ENCODE data around the gene PATJ.
"Not testable (repeated sequence)": the region's sequence is repeated elsewhere in the genome, so short reads cannot be mapped to it uniquely, and the experiment has no call there.

PATJ gene

DNA sequence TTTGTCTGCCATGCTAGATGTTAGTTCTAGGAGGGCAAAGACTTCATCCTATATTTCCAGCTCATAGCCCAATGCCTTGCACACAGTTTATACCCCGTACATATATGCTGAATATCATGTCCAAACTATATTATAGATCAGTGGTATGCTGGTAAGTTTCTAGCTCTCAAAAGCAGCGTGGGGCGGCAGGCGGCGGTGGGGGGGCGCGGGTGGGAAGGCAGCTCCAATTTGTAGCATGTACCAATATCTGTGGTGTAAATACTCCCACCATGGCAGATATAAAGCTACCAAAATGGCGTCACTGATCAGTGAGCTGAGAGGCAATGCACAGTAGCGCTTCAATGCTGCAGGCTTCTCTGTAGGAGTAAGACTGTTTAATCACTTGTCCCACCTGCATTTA, 77.1 kb downstream of the PATJ start:
- DNase-seq, result no peak

DNA sequence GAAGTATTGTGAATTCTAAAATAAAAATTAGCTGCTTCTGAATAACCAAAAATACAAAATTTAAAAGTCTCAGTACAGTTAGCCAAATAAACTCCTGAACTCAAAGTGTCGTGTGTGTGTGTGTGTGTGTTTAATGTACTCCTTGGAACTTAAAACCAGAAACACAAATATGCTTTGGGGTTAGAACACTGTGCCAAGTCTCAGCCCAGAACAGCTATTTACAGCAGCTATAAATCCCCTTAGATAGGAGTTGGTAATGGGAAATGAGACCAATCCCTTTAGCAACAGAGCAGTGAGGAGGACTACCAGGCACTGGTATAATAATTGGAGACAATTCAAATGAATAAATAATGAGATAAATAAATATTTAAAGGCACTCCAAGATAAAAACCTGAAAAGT, 83.1 kb downstream of the PATJ start:
- no peak for DNase-seq

DNA sequence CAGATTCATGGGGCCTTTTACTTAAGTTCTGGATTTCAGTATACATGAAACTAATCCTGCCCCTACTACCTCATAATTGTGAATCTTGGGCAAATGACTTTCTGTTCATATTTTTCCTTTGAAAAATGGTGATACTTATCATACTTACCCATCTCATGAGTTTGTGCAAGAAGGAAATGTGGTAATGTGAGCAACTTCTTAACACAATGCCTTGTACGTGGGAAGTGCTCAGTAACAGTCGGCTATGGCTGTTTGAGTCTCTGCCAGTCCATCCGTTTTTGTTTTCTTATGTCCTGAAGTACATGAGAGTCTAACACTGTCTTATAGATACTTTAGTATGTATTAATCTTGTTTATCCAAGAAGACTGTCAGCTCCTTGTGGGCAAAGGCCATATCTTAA, 86.5 kb downstream of the PATJ start:
- DNase-seq, result no peak

DNA sequence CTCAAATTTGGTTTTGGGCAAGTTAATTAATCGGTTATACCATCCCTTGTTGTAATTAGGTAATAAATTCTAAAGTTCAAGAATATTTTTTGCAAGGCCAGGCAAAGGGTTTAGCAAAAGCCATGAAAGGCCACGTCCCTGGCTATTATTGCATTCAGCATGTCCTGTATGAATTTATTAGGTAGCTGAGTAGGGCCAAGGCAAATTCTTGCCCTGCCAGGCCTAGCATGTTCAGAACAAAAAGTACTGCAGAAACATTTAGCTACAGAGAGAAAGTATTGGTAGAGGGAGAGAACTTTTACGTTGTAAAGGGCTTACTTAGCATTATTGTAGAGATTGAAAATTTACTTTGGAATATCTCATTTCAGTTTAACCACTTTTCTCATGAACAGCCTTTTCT, 94.4 kb downstream of the PATJ start:
- no peak for DNase-seq

DNA sequence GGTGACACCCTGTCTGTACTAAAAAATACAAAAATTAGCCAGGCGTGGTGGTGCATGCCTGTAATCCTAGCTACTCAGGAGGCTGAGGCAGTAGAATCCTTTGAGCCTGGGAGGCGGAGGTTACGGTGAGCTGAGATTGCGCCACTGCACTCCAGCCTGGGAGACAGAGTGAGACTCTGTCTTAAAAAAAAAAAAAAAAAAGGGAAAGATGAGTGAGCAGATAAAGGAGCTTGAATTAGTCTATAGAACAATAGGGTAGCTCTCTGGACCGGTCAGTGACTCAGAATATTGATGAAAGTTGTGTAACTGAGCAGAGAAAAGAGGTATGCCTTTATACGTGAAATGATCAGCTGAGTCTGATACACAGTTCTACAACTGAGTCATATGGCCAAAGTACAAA, 95.3 kb downstream of the PATJ start:
- DNase-seq, result not testable (repeated sequence)

DNA sequence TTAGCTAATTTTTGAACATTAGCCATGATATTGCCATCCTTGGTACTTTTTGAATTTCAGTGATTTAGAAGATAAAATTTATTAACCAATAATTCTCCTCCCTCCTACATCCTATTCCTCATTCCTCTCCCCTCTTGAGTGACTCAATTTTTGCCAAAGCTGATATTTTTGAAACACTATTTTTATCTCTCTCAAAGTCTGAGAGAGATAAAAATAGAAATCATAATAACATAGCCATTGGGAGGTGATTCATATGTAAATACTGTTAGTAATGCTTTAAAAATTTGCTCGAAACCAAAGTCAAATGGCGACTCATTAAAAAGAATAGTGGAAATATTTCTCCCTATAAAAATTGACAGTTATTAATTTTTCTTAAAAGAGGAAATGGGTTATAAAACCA, 97.4 kb downstream of the PATJ start:
- DNase-seq, result no peak

DNA sequence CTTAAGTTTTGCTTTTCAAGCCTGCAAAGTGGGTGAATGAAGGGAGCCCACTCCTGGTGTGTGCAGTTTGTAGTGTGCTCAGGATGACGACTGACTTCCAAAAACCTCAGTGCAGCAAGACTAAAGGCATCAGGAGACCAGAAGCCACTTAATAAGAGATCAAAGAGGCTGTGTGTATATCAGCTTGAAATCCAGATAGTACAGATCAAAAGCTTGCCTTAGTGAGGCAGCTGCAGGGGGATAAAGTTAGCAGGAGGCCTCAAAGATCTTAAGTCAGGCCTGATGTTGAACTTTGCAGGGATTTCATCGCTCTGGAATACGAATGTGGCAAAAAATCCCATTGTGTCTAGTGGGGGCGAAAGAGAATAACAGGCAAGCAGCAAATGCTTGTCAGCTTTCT, 99.8 kb downstream of the PATJ start:
- no peak for DNase-seq

DNA sequence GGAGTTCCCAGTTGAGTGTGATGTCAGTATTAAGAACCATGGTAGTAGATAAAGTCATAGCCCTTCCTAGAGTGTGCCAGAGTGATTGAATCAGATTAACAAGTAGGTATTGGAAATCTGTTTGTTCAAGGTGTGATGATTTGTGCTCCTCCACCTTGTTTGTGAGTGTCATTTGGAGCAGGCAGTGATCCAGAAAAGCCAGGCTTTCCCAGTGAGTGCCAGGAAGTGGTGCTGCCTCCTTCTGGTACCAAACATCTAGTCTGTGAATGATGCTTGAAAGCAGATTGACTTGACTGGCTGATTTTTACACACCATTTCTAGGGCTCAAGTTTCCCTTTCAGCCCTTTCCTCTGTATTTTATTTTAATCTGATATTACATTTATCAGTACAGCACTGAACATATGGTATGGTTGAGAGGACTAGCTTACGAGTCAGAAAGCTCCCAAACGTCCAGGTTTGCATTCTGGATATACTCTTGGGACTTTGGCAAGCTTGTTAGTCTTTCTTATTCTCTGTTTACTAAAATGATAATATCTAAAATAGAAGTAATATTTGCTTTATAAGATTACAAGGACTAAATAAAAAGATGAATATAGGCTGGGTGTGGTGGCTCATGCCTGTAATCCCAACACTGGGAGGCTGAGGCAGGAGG, 100.7 kb downstream of the PATJ start:
- DNase-seq, result no peak

DNA sequence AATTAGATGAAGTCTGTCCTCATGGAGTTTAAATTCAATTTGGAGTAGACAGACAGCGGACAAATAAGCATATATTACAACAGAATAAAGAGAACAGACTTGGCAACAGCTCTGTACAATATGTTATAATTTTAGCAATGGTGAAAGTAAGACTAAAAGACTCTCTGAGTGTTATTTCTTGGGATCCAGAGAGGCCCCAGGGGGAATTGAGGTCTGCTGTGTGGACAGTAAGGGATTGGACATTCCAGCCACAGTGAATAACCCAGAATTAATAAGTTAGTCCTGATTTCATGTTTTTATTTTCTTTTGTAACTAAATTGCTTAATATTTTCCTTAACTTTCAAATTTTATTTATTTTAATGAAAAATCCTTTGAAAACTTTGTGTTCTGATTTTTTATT, 101.7 kb downstream of the PATJ start:
- DNase-seq, result no peak

DNA sequence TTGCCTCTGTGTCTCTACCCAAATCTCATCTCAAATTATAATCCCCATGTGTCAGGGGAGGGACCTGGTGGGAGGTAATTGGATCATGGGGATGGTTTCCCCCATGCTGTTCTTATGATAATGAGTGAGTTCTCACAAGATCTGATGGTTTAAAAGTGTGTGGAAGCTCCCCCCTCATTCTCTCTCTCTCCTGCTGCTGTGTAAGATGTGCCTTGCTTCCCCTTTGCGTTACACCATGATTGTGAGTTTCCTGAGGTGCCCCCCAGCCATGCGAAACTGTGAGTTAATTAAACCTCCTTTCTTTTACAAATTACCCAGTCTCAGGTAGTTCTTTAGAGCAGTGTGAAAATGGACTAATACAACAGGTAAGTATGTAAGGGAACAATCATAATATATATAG, 102.4 kb downstream of the PATJ start:
- DNase-seq, result not testable (repeated sequence)

DNA sequence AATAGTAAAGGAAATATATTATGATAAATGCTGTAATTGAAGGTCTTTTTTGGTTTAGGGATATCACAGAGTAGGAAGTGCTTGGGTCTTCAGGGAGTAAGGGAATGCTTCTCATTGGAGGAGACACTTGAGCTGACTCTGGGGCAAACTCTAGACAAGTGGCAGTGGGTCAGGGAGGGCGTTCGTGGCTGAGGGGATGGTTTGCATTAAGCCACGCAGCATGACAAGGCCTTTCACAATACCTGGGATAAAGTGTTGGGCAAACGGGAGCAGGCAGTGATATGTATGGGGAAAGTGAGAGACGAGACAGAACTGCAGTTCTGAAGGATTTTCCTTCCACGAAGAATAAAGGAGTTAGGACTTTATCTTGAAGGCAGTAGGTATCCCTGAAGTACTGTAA, 109.0 kb downstream of the PATJ start:
- no peak for DNase-seq

DNA sequence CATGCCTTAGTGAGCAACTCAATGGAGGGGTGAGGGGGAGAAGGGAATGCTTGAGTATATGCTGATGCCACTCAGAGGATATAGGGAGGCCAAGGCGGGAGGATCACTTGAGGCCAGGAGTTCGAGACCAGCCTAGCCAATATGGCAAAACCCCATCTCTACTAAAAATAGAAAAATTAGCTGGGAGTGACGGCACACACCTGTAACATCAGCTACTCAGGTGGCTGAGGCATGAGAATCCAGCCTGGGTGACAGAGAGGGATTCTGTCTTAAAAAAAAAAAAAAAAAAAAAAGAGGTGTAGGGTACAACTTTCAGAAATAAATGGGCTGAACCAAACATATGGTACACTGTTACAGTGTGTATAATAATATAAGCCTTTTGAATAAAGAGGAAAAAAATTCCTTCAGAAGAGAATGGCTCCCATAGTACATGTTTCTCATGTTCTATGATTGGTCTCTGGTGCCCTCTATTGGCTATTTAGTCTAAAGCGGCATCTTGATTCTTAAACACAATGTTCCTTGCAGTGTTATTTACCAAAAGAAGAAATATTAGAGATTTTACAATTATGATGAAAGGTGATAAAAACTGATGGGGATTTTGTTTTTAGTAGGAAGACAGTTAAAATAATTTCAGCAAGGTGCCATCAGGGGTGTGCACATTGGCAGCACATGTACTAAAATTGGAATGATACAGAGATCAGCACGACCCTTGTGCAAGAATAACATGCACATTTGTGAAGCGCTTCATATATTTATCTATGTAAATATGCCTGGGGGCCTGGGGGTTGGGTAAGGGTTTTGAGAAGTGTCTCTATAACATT, 109.8 kb downstream of the PATJ start:
- peak; percentile 71 for DNase-seq

DNA sequence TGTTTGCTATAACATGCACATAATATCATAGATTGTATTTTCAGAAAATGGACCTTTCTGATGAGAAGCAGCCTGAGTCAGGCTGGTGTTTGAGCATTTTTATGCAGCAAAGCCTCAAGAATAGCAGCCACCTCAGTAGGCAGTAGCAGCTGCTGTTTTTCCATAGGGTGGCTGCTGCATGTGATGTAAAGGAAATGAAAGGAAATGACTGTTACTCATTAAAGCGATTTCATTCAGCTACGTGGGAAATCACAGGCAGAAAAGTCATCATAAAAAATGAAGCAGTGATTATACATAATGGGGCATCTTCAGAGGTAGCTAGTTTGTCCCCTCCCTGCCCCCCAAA, 110.4 kb downstream of the PATJ start:
- DNase-seq, result no peak

DNA sequence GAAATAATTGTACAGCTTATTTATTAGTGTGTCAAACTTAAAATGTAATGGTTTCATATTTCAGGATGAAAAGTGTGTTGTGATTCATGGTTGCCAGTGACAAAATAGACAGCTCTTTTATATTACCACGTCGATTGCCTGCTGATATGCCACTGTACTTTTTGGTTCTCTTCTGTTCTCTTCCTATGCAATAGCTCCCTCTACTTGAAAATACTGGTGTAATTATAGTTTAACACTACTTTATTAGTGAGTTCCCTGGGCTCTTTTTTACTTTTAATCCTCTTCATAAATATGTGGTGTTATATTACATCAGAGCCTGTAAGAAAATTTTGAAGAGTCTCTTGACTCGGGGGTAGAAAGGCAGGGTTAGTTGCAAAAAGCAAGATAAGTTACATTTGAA, 111.3 kb downstream of the PATJ start:
- no peak for DNase-seq

DNA sequence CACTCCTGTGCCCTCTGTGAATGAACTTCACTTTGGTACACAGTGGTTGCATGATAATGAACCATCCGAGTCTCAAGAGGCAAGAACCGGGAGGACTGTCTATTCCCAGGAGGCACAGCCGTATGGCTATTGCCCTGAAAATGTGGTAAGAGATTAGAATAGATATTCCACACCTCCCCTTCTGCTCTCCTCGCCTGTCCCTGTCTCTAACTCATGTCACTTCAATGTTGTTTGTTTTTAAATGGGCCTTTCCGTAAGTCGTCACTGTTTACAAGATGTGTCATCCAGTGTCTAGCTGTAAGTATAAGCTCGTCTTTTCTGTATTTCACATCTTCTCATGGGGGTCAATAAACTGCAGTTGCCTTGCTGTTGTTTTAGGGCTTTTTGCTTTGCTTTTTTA, 122.2 kb downstream of the PATJ start:
- DNase-seq, result no peak

DNA sequence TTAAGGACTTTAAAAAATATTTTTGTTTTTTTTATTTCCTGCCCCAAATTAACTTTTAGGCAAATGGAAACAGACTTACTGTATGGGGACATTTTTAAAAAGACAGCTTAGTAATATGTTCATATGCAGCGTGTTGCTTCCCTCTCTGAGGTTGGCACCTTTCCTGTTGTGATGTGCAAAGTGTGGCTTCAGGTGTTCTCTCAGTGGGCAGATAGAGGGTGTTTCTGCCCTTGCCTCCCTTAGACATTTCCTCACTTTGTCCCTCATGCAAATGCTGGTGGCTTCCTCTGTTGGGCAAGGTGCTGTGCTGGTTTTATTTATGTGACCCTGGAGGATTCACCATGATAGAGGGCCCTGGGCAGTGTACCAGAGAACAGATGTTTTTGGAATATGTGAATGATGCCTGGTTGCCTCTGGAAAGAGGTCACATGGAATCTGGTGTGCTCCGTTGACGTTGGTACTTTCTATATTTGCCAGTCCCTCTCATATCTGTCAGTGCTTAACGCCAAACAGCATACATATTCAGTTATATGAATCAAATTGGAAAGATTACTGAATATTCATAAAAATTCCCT, 123.5 kb downstream of the PATJ start:
- no peak for DNase-seq

DNA sequence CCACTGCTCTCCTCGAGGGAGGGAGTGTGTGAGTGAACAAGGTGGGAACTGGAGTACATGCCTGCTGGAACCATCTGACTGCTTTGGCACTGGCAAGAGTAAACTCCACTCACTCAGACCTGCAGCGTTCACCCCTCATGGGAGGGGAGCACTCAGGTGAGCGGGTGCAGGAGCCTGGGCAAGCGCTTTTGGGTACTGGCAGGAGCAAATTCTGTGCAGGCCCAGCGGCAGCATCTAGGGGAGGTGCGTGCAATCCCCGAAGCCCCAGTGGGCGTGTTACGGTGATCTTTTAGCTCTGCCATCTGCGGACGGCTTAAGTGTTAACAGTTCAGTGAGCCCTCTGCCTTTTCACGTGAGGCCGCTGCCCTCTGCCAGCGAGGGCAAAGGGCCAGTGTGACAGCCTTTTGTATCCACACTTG, 127.4 kb downstream of the PATJ start:
- DNase-seq, result no peak

DNA sequence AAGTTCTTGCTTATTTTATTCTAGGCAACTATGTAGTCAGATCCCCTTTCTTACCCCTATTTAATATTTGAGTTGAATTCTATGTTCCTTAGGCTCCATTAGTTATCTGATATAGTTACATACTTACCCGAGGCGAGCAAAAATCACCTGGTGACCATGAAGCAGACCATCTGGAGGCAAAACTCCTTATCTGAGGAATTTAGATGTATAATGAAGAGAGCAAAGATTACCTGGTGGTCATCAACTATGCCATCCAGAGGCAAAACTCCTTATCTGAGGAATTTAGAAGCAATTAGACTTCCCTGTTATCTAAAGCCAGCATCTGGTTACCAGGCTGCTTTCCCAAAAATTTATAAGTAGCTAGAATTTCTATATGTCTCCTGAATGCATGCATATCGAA, 129.9 kb downstream of the PATJ start:
- DNase-seq, result no peak

DNA sequence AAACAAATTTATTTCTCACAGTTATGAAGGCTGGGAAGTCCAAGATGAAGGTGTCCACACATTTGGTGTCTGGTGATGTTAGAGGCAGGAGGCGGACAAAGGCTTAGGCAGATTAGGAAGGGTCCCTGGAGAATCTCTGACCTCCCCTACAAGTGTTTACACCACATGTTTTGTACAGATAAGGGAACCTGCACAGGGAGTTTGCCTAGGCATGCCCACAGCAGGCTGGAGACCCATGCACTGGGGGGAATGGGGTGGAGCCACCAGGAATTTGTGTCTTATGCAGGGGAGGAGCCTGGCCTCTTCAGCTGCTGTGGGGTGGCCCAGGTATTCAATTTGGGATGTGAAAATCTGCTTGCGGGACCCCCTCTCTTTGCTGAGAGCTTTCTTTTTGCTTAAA, 131.3 kb downstream of the PATJ start:
- DNase-seq, result no peak

DNA sequence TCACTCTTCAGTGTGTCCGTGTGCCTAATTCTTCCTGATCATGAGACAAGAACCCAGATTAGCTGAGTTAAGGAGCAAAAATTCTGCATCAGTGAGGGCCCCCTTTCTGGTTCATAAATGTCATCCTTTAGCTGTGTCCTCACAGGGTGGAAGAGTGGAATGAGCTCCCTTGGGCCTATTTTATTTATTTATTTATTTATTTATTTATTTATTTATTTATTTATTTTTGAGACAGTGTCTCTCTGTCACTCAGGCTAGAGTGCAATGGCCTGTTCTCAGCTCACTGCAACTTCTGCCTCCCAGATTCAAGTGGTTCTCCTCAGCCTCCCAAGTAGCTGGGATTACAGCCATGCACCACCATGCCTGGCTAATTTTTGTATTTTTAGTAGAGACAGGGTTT, 131.7 kb downstream of the PATJ start:
- DNase-seq, result no peak

DNA sequence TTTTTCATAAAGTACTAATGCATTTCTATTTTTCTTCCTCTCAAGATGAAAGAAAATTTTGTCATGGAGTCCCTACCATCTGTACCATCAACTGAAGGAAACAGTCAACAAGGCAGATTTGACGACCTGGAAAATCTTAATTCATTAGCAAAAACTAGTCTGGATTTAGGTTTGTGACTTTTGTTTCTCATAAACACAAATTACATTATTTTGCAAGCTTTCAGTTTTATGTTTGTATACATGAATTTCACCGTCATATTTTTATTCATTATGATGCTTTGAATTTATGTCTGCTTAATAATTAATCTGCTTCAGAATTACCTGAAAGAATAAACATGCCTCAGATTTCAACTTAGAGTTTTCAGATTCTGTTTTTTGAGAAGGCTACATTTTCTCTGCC, 132.9 kb downstream of the PATJ start:
- DNase-seq, result no peak

DNA sequence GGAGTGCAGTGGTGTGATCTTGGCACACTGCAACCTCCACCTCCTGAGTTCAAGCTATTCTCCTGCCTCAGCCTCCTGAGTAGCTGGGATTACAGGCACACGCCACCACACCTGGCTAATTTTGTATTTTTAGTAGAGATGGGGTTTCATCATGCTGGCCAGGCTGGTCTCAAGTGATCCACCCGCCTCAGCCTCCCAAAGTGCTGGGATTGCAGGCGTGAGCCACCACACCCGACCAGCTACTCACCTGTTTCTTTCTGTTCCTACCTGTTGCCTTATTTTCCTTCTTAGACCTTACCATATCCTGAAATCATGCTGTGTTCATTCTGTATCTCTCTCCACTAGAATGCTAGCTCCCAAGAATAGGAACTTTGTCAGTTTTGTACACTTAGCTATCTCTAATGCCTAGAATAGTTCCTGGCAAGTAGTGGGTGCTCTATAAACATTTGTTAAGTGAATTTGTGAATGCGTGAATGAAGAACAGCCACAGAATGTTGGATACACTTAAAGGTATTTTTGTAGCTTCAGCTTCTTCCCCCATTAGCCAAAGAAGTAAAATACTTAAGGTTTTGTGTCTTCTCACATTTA, 137.7 kb downstream of the PATJ start:
- DNase-seq, result not testable (repeated sequence)

DNA sequence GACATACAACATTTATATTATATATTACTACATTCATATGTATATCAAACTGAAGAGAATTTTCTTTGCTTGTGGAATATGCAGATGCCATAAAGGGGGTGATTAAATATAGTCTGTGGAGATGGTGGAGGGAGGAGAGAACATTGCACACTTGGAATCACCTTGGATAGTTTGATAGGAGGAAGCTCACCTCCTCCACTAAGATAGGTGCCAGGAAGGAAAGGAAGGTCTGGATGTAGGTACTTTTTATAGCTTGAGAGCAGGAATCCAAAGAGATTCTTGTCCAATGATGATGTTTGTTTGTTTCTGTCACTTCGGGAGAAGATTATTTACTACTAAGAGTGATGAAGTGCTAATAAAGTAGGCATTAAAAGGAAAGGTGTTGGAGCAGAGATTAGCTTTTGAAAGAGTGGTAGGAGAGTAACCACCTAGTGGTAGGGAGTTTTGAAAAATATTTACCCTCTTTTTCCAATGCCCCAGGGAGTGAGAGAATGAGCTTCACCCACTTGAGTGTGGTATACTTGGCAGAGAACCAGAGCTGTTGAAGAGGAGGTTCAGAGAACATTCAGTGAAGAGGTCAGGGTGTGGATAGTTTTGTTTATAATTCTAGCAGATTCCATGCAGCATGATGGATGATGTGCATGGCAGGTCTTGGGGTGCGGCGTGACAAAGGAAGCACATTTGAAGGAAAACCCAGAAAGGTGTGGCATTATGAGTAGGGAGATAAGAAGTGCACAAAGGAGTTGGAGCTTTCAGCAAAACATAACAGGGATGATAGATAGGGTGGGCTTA, 145.0 kb downstream of the PATJ start:
- peak; percentile 51 for DNase-seq

Data from NCI-H748 treated with DMSO at 0.1 percent for 48 hours (cell line).